ENCODE measurements around the gene FAM3B. TPM values are rescaled to one million over a fixed set of nuclear protein-coding genes. Genes with fewer than 3 reads are reported as not detected.

Gene FAM3B
- polyA plus RNA-seq, 1 experiment, result not detected

DNA sequence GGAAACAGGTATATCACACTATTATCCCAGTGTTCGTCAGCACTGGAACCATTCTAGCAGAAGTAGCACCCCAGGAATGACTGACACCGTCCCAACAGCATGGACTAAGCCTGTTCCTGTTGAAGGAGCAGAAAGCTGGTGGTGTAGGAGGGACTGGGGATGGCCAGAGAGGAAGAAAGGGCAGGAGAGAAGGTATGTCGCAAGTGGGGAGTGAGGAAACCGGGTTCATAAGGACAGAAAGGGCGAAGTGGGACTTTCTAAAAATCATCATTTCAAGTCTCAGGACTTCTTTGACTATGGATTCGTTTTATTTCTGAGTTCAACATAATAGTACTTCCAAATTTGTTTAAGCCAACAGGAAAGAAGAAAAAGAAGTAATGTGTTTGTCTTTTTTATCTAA lies 89.7 kb downstream of the FAM3B start:
- ChIA-PET POLR2A (no interaction called here), CTCF (no interaction called here)
- Histone ChIP-seq H3K4me3 (ENCODE audit: low read depth, low read length) (no peak overlapping the region), H3K27me3 (ENCODE audit: control insufficient read depth, insufficient read depth, low read length) (peaks cover 2% of the 10 kb centered on the region), H3K9me3 (ENCODE audit: control insufficient read depth, insufficient read depth, low read length) (no peaks in the 10 kb centered on the region; the same call in 1 of the 2 replicates), H3K27ac (ENCODE audit: low read depth, low read length) (no peak overlapping the region)
- DNase-seq (ENCODE audit: low read depth, low spot score), result no peak
- TF ChIP-seq, protein P1, sequence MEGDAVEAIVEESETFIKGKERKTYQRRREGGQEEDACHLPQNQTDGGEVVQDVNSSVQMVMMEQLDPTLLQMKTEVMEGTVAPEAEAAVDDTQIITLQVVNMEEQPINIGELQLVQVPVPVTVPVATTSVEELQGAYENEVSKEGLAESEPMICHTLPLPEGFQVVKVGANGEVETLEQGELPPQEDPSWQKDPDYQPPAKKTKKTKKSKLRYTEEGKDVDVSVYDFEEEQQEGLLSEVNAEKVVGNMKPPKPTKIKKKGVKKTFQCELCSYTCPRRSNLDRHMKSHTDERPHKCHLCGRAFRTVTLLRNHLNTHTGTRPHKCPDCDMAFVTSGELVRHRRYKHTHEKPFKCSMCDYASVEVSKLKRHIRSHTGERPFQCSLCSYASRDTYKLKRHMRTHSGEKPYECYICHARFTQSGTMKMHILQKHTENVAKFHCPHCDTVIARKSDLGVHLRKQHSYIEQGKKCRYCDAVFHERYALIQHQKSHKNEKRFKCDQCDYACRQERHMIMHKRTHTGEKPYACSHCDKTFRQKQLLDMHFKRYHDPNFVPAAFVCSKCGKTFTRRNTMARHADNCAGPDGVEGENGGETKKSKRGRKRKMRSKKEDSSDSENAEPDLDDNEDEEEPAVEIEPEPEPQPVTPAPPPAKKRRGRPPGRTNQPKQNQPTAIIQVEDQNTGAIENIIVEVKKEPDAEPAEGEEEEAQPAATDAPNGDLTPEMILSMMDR (IDR thresholded peaks at IDR 0.05; ENCODE audit: low read depth, low read length), result no peak

Other genes with a start within 250 kb of the FAM3B start
- gene BACE2, start 148.6 kb upstream of the FAM3B start, polyA plus RNA-seq (2011; rRNA removed), result 61.4 and 66.8 TPM in 2 replicates
- 0.76 and 0.82 TPM in 2 replicates for gene MX2, start 45.2 kb downstream of the FAM3B start, polyA plus RNA-seq (2011; rRNA removed)
- 1.1 and 1.3 TPM in 2 replicates for gene MX1, start 109.4 kb downstream of the FAM3B start, polyA plus RNA-seq (2011; rRNA removed)
- gene TMPRSS2, start 191.4 kb downstream of the FAM3B start, polyA plus RNA-seq (2011; rRNA removed), result not detected in 2 replicates